Endodermal cell (in vitro differentiated cells): ENCODE data around the gene SHISA3. TPM values are rescaled to one million over a fixed set of nuclear protein-coding genes. Genes with fewer than 3 reads are reported as not detected.
"Not testable (repeated sequence)": the region's sequence is repeated elsewhere in the genome, so short reads cannot be mapped to it uniquely, and the experiment has no call there.

Experiments used
- DNase-seq: peaks from one replicate; pipeline ENCODE4 v3.0.0-alpha.2; 2017
- H3K27ac ChIP-seq: 2 replicates; pipeline ENCODE4 v1.5.1; 2013; ENCODE audit warnings: mild to moderate bottlenecking, low read depth, low read length, moderate library complexity
- H3K27me3 ChIP-seq: 2 replicates; pipeline ENCODE4 v1.6.1; 2013; ENCODE audit warnings: mild to moderate bottlenecking, low read length, moderate library complexity; ENCODE audit not compliant: insufficient read depth, control insufficient read depth, poor library complexity, severe bottlenecking
- H3K36me3 ChIP-seq: 2 replicates; pipeline ENCODE4 v1.7.0; 2013; ENCODE audit warnings: mild to moderate bottlenecking, low read length, moderate library complexity; ENCODE audit not compliant: control insufficient read depth, insufficient read depth
- H3K4me1 ChIP-seq: one replicate; pipeline ENCODE4 v1.7.0; 2013; ENCODE audit warnings: low read length; ENCODE audit not compliant: control insufficient read depth, insufficient read depth
- H3K4me3 ChIP-seq: 2 replicates; pipeline ENCODE4 v1.5.1; 2013; ENCODE audit warnings: mild to moderate bottlenecking, low read length, moderate library complexity
- H3K9ac ChIP-seq: 2 replicates; pipeline ENCODE4 v1.6.1; 2013; ENCODE audit warnings: mild to moderate bottlenecking, low read length, moderate library complexity; ENCODE audit not compliant: poor library complexity, severe bottlenecking; ENCODE audit errors: extremely low read depth
- H3K9me3 ChIP-seq: 2 replicates; pipeline ENCODE4 v1.6.1; 2013; ENCODE audit warnings: mild to moderate bottlenecking, low read length, moderate library complexity; ENCODE audit not compliant: control insufficient read depth
- H3K27ac Mint-ChIP-seq: 2 replicates; pipeline ENCODE4 v1.8.0; 2020; ENCODE audit warnings: mixed read lengths
- H3K27me3 Mint-ChIP-seq: 2 replicates; pipeline ENCODE4 v1.8.0; 2021; ENCODE audit warnings: mild to moderate bottlenecking, mixed read lengths; ENCODE audit not compliant: insufficient read depth
- H3K36me3 Mint-ChIP-seq: 2 replicates; pipeline ENCODE4 v1.8.0; 2020; ENCODE audit warnings: low read depth, mixed read lengths
- H3K4me1 Mint-ChIP-seq: 2 replicates; pipeline ENCODE4 v1.8.0; 2020; ENCODE audit warnings: mixed read lengths
- H3K4me3 Mint-ChIP-seq: 2 replicates; pipeline ENCODE4 v1.8.0; 2020; ENCODE audit warnings: mild to moderate bottlenecking, moderate library complexity, mixed read lengths
- H3K9me3 Mint-ChIP-seq: 2 replicates; pipeline ENCODE4 v1.8.0; 2020; ENCODE audit warnings: mild to moderate bottlenecking, mixed read lengths
- CTCF ChIP-seq: fragments of 200-600 bp; sonication (generic); conservative IDR thresholded peaks from 2 replicates; pipeline ENCODE4 v1.5.0; 2021; ENCODE audit warnings: antibody characterized with exemption, mild to moderate bottlenecking
- WGBS, 2 experiments: methylation state at CpG; one replicate each; pipeline versions ENCODE4 v1.1.5 to v1.1.7; 2013; ENCODE audit warnings: missing lambda C conversion rate in 2 of 2, mixed read lengths in 1 of 2; ENCODE audit not compliant: insufficient coverage in 1 of 2, insufficient read length in 1 of 2; 5-methylcytosine and 5-hydroxymethylcytosine counted together
- total RNA-seq, 2 donors: library from RNA; stranded (reverse); fragmentation: NEBNext Ultra II Directional in 1 of 2; extraction: Animal tissue kit (Norgen Biotek cat#: 25700) in 1 of 2; gene quantifications; 2 replicates in 1 of 2; 3 replicates in 1 of 2; pipeline ENCODE4 v1.2.1, GENCODE V29; 2021

Gene SHISA3
- total RNA-seq, 2 donors from 2014 or later = 18.0 to 37.0 TPM

- Mint-ChIP-seq H3K9me3 (peaks cover 9% of the 10 kb centered on the region), H3K4me1 (peaks cover 5% of the 10 kb centered on the region), H3K27me3 (peaks cover 9% of the 10 kb centered on the region), H3K27ac (no peak overlapping the region), H3K4me3 (no peak overlapping the region), H3K36me3 (no peaks in the 10 kb centered on the region)
- Histone ChIP-seq H3K36me3 (no peaks in the 10 kb centered on the region), H3K27ac (no peak overlapping the region), H3K27me3 (no peaks in the 10 kb centered on the region), H3K9me3 (no peaks in the 10 kb centered on the region), H3K9ac (no peak overlapping the region), H3K4me1 (no peaks in the 10 kb centered on the region), H3K4me3 (no peak overlapping the region)
- no peak for DNase-seq
- WGBS, 2 experiments = 83% methylated on average over 1 of the region's 1 CpG; no CpG with 5 or more reads in 1 of the 2 experiments
- TF ChIP-seq CTCF = no peak
Observed at GRCh38 chr4:42366959-42367358, 30.3 kb upstream of the SHISA3 start.

DNA sequence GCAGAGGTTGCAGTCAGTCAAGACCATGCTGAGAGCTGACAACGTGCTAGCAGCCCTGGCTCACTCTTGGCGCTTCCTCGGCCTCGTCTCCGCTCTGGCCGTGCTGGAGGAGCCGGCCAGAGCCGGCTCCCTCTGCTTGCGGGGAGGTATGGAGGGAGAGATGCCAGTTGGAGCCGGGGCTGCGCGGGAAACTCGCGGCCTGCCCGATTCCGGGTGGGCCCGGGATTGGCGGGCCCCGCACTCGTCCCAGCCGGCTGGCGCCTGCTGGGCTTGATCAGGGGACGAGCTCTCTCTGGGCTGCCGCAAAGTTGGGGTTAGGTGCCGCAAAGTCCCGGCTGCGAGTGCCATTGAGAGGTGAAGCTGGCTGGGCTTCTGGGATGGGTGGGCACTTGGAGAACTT lies 27.8 kb upstream of the SHISA3 start:
- no peak for TF ChIP-seq CTCF
- no peaks in the 10 kb centered on the region for H3K36me3 ChIP-seq
- Mint-ChIP-seq H3K4me1 (peaks cover 5% of the 10 kb centered on the region), H3K36me3 (peaks cover 4% of the 10 kb centered on the region), H3K9me3 (peaks cover 21% of the 10 kb centered on the region), H3K27ac (no peak overlapping the region), H3K27me3 (peaks cover 5% of the 10 kb centered on the region), H3K4me3 (no peak overlapping the region)
- H3K9me3 ChIP-seq = peaks cover 12% of the 10 kb centered on the region
- H3K27ac ChIP-seq = no peak overlapping the region
- H3K4me3 ChIP-seq = no peak overlapping the region
- 94 to 96% methylated on average over 22 to 27 of the region's 27 CpGs for WGBS, 2 experiments
- no peaks in the 10 kb centered on the region for H3K4me1 ChIP-seq
- no peak for DNase-seq
- no peak overlapping the region for H3K9ac ChIP-seq
- no peaks in the 10 kb centered on the region for H3K27me3 ChIP-seq

GRCh38 chr4:42371305-42372252 lies 25.7 kb upstream of the SHISA3 start:
- no peak overlapping the region for H3K4me3 Mint-ChIP-seq
- Histone ChIP-seq H3K36me3 (no peaks in the 10 kb centered on the region), H3K9ac (no peak overlapping the region), H3K4me1 (no peaks in the 10 kb centered on the region), H3K4me3 (no peak overlapping the region), H3K27me3 (no peaks in the 10 kb centered on the region), H3K9me3 (peaks cover 22% of the 10 kb centered on the region), H3K27ac (no peak overlapping the region)
- H3K27ac Mint-ChIP-seq = no peak overlapping the region
- peaks cover 4% of the 10 kb centered on the region for H3K4me1 Mint-ChIP-seq
- DNase-seq = no peak
- H3K27me3 Mint-ChIP-seq = peaks cover 4% of the 10 kb centered on the region
- WGBS, 2 experiments = 73 to 80% methylated on average over 1 to 2 of the region's 2 CpGs
- TF ChIP-seq CTCF = peak; percentile 67
- peaks cover 32% of the 10 kb centered on the region for H3K9me3 Mint-ChIP-seq
- peaks cover 4% of the 10 kb centered on the region for H3K36me3 Mint-ChIP-seq

GRCh38 chr4:42372303-42372702 lies 25.0 kb upstream of the SHISA3 start:
- not testable (repeated sequence) for H3K27ac Mint-ChIP-seq, H3K4me3 Mint-ChIP-seq, H3K4me1 ChIP-seq, H3K36me3 Mint-ChIP-seq, H3K27ac ChIP-seq, H3K4me1 Mint-ChIP-seq, H3K36me3 ChIP-seq, H3K9ac ChIP-seq, H3K27me3 ChIP-seq, H3K27me3 Mint-ChIP-seq, H3K4me3 ChIP-seq, DNase-seq
- H3K9me3 Mint-ChIP-seq = peaks cover 32% of the 10 kb centered on the region
- peaks cover 22% of the 10 kb centered on the region for H3K9me3 ChIP-seq
- 94 to 97% methylated on average over 6 of the region's 6 CpGs for WGBS, 2 experiments
